Measurements from ENCODE around the gene EFNB1. TPM values are rescaled to one million over a fixed set of nuclear protein-coding genes. Genes with fewer than 3 reads are reported as not detected.

The EFNB1 gene
- polyA plus RNA-seq, 1 donor from 2014 or later: 25.5 TPM

GRCh38 chrX:68876731-68877130 lies 47.9 kb downstream of the EFNB1 start:
- no peak overlapping the region for H3K4me2 ChIP-seq (ENCODE audit: low read length)
- no peaks in the 10 kb centered on the region for H3K36me3 ChIP-seq (ENCODE audit: insufficient read depth, low read length)
- H3K9ac ChIP-seq (ENCODE audit: low read length): no peak overlapping the region
- H4K20me1 ChIP-seq (ENCODE audit: insufficient read depth): no peaks in the 10 kb centered on the region
- no peak overlapping the region for H3K27ac ChIP-seq (ENCODE audit: low read length)
- H3K9me3 ChIP-seq (ENCODE audit: low read length): no peaks in the 10 kb centered on the region
- no peaks in the 10 kb centered on the region for H3K9me2 ChIP-seq (ENCODE audit: insufficient read depth, low read length)
- H3K4me3 ChIP-seq (ENCODE audit: low read length): no peak overlapping the region
- TF ChIP-seq MXI1 (conservative IDR thresholded peaks at IDR 0.05; ENCODE audit: poor library complexity, severe bottlenecking) (no peak), RAD21 (conservative IDR thresholded peaks at IDR 0.05) (no peak), EP300 (conservative IDR thresholded peaks at IDR 0.05; ENCODE audit: poor library complexity, severe bottlenecking) (no peak), SMC3 (conservative IDR thresholded peaks at IDR 0.05; ENCODE audit: poor library complexity) (no peak), TAF1 (IDR thresholded peaks at IDR 0.05; ENCODE audit: low read depth) (no peak), POLR2AphosphoS5 (IDR thresholded peaks at IDR 0.05) (no peak), EZH2 (IDR thresholded peaks at IDR 0.05; ENCODE audit: borderline replicate concordance, insufficient read depth, low read length, poor library complexity, severe bottlenecking) (no peak)
- TF ChIP-seq, protein P1, sequence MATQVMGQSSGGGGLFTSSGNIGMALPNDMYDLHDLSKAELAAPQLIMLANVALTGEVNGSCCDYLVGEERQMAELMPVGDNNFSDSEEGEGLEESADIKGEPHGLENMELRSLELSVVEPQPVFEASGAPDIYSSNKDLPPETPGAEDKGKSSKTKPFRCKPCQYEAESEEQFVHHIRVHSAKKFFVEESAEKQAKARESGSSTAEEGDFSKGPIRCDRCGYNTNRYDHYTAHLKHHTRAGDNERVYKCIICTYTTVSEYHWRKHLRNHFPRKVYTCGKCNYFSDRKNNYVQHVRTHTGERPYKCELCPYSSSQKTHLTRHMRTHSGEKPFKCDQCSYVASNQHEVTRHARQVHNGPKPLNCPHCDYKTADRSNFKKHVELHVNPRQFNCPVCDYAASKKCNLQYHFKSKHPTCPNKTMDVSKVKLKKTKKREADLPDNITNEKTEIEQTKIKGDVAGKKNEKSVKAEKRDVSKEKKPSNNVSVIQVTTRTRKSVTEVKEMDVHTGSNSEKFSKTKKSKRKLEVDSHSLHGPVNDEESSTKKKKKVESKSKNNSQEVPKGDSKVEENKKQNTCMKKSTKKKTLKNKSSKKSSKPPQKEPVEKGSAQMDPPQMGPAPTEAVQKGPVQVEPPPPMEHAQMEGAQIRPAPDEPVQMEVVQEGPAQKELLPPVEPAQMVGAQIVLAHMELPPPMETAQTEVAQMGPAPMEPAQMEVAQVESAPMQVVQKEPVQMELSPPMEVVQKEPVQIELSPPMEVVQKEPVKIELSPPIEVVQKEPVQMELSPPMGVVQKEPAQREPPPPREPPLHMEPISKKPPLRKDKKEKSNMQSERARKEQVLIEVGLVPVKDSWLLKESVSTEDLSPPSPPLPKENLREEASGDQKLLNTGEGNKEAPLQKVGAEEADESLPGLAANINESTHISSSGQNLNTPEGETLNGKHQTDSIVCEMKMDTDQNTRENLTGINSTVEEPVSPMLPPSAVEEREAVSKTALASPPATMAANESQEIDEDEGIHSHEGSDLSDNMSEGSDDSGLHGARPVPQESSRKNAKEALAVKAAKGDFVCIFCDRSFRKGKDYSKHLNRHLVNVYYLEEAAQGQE (IDR thresholded peaks at IDR 0.05; ENCODE audit: borderline replicate concordance): no peak
- TF ChIP-seq, protein P2, sequence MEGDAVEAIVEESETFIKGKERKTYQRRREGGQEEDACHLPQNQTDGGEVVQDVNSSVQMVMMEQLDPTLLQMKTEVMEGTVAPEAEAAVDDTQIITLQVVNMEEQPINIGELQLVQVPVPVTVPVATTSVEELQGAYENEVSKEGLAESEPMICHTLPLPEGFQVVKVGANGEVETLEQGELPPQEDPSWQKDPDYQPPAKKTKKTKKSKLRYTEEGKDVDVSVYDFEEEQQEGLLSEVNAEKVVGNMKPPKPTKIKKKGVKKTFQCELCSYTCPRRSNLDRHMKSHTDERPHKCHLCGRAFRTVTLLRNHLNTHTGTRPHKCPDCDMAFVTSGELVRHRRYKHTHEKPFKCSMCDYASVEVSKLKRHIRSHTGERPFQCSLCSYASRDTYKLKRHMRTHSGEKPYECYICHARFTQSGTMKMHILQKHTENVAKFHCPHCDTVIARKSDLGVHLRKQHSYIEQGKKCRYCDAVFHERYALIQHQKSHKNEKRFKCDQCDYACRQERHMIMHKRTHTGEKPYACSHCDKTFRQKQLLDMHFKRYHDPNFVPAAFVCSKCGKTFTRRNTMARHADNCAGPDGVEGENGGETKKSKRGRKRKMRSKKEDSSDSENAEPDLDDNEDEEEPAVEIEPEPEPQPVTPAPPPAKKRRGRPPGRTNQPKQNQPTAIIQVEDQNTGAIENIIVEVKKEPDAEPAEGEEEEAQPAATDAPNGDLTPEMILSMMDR (IDR thresholded peaks at IDR 0.05; ENCODE audit: poor library complexity, severe bottlenecking): no peak
- no peak overlapping the region for H2AFZ ChIP-seq (ENCODE audit: low read depth, low read length)
- H3F3A ChIP-seq (ENCODE audit: insufficient read depth, low read length, poor library complexity, severe bottlenecking): no peaks in the 10 kb centered on the region
- H3K27me3 ChIP-seq (ENCODE audit: insufficient read depth, low read depth, low read length): no peaks in the 10 kb centered on the region
- no peaks in the 10 kb centered on the region for H3K79me2 ChIP-seq (replicated peaks; ENCODE audit: insufficient read depth, low read length)

- no peaks in the 10 kb centered on the region for H3K36me3 ChIP-seq (ENCODE audit: insufficient read depth, low read length)
- no peak overlapping the region for H3K9ac ChIP-seq (ENCODE audit: low read length)
- TF ChIP-seq, protein P1 (IDR thresholded peaks at IDR 0.05; ENCODE audit: borderline replicate concordance): no peak
- TF ChIP-seq EZH2 (IDR thresholded peaks at IDR 0.05; ENCODE audit: borderline replicate concordance, insufficient read depth, low read length, poor library complexity, severe bottlenecking): no peak
- H4K20me1 ChIP-seq (ENCODE audit: insufficient read depth): no peaks in the 10 kb centered on the region
- no peaks in the 10 kb centered on the region for H3K79me2 ChIP-seq (replicated peaks; ENCODE audit: insufficient read depth, low read length)
- H3F3A ChIP-seq (ENCODE audit: insufficient read depth, low read length, poor library complexity, severe bottlenecking): no peaks in the 10 kb centered on the region
- H3K4me3 ChIP-seq (ENCODE audit: low read length): no peak overlapping the region
- H3K4me2 ChIP-seq (ENCODE audit: low read length): no peak overlapping the region
- no peaks in the 10 kb centered on the region for H3K9me3 ChIP-seq (ENCODE audit: low read length)
- H3K27me3 ChIP-seq (ENCODE audit: insufficient read depth, low read depth, low read length): no peaks in the 10 kb centered on the region
- no peaks in the 10 kb centered on the region for H3K9me2 ChIP-seq (ENCODE audit: insufficient read depth, low read length)
- H2AFZ ChIP-seq (ENCODE audit: low read depth, low read length): no peak overlapping the region
- no peak overlapping the region for H3K27ac ChIP-seq (ENCODE audit: low read length)
Observed at GRCh38 chrX:68877606-68878005, 48.8 kb downstream of the EFNB1 start.

All from neural cell (in vitro differentiated cells).